DOHH2 (cell line): Measurements from ENCODE around the gene CGNL1.

ENCODE experiments used
- CTCF ChIP-seq: fragments of 200-600 bp; sonication (generic); IDR thresholded peaks from one replicate; pipeline ENCODE4 v1.5.1; 2014; ENCODE audit warnings: antibody characterized with exemption, mild to moderate bottlenecking, low read depth, low read length; ENCODE audit not compliant: poor library complexity, severe bottlenecking
- EZH2phosphoT487 ChIP-seq: fragments of 200-600 bp; sonication (generic); IDR thresholded peaks from 2 replicates; pipeline ENCODE4 v1.6.1; 2017; ENCODE audit warnings: borderline replicate concordance, mild to moderate bottlenecking, antibody characterized with exemption, low read length, moderate library complexity, mixed read lengths

GRCh38 chr15:57436166-57436565, 59.9 kb downstream of the CGNL1 start:
- TF ChIP-seq CTCF (no peak), EZH2phosphoT487 (no peak)
